Left cardiac atrium (tissue), 4 donors: Measurements from ENCODE around the gene HAO2. TPM values are rescaled to one million over a fixed set of nuclear protein-coding genes. Genes with fewer than 3 reads are reported as not detected.
A peak's percentile ranks its signal among the peaks of the same experiment; 100 is the strongest.
"Not testable (repeated sequence)": the region's sequence is repeated elsewhere in the genome, so short reads cannot be mapped to it uniquely, and the experiment has no call there.

Source experiments
- ATAC-seq, 2 donors: fragments of 200-7000 bp; cut with Tn5 transposase; one replicate each; pipeline ENCODE4 v1.9.1; 2020; ENCODE audit warnings: mild to moderate bottlenecking in 2 of 2, moderate library complexity in 2 of 2
- DNase-seq: peaks from one replicate; pipeline ENCODE4 v3.0.0-alpha.2; 2020
- intact Hi-C, 2 donors: fragments of 100-400 bp; cut with DNase I; formaldehyde crosslinking; loops; one replicate each; pipeline versions ENCODE4 v1.14.1 to v1.15.1; 2022 to 2023
- long read RNA-seq: library from polyadenylated mRNA; unstranded; transcript quantifications from one replicate; pipeline ENCODE4 v2.0.0, GENCODE V29; 2021
- total RNA-seq, 2 donors: library from RNA; stranded (reverse); fragmentation: NEBNext Ultra II Directional; extraction: Animal tissue kit (Norgen Biotek cat#: 25700); gene quantifications; one replicate each; pipeline ENCODE4 v1.2.1, GENCODE V29; 2021
- donor health status: DM: no; HTN: yes; CAD: no.
- donor health status: DM: no; HTN: yes; CAD: no; lungs with severe emphysema.
- donor health status: DM: yes; HTN: yes; CAD: no.
- donor health status: Dilated cardiomyopathy.

The HAO2 gene
- not detected for total RNA-seq
- long read RNA-seq: 0 reads

DNA sequence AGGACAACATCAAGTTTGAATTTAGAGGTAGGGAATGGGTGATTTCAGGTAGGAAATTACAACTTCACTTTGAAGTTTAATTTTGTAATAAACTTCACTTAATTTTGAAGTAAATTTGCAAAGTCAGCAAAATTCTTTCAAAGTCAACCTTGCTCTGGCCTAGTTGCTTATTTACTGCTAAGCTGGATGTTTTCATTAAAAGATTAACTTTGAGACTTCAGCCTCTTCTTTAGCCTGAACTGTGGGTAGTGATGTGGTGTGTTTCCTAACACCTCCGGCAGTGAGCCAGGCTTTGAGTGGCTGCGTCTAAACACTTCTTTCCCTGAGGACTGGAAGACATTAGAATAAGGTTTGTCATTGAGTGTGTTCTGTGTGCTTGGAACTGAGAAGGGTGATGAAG, at the start of gene HAO2:
Gene HAO2 (plus strand): TSS at position 232 of the 400 bp plus-strand sequence. CDS start 12,301 bp downstream, outside the sequence.
- intact Hi-C loops: loop anchor here in 1 of 2 donors (5.0 to 10.0 kb wide), 2 partner anchors 91 to 1144 kb away; no protein-coding TSS in a partner anchor
- ATAC-seq: no peak
- no peak for DNase-seq

DNA sequence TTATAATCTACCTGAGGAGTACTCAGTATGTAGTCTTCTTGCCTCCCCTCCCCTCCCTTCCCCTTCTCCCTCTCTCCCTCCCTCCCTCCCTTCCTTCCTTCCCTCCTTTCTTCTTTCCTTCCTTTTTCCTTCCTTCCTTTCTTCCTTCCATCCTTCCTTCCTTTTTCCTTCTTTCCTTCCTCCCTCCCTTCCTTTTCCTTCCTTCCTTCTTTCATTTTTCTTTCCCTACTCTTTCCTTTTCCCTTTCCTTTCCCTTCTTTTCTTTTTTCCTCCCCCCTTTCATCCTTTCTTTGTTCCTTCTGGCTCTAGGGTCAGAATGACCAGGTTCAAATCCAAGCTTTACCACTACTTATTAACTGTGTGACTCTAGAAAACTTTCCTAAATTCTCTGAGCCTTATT, 48.5 kb upstream of the HAO2 start:
- ATAC-seq: no peak

DNA sequence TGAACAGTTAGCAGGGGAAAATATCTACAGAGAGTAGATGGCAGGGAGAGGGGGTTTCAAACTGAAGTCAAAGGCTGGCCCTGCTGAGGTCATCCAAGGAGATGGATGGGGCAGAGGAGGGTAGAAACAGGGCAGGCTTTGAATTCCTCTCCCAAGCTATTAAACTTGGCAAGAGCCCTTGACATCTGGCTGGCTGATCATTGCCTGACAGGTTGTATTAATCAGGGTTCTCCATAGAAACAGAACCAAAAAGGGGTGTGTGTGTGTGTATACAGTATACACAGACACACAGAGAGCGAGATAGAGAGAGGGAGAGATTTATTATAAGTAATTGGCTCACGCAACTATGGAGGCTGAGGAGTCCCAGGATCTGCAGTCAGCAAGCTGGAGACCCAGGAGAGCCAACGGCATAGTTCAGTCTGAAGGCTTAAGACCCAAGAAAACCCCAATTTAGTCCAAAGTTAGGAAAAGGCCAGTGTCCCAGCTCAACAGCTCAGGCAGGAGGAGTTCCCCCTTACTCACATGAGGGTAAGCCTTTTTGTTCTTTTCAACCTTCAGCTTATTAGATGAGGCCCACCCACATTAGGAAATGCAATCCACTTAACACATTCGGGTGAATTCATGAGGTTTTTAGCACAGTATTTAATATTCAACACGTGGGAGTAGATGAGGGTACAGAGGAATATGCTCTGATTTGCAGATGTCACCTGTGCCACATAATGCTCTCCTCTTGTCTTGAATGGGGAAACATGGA, 46.7 kb upstream of the HAO2 start:
- no peak for DNase-seq
- intact Hi-C loops: no loop called here
- no peak for ATAC-seq

More for the DNA sequence above, 48.5 kb upstream of the HAO2 start:
- DNase-seq: no peak
- intact Hi-C loops: no loop called here

DNA sequence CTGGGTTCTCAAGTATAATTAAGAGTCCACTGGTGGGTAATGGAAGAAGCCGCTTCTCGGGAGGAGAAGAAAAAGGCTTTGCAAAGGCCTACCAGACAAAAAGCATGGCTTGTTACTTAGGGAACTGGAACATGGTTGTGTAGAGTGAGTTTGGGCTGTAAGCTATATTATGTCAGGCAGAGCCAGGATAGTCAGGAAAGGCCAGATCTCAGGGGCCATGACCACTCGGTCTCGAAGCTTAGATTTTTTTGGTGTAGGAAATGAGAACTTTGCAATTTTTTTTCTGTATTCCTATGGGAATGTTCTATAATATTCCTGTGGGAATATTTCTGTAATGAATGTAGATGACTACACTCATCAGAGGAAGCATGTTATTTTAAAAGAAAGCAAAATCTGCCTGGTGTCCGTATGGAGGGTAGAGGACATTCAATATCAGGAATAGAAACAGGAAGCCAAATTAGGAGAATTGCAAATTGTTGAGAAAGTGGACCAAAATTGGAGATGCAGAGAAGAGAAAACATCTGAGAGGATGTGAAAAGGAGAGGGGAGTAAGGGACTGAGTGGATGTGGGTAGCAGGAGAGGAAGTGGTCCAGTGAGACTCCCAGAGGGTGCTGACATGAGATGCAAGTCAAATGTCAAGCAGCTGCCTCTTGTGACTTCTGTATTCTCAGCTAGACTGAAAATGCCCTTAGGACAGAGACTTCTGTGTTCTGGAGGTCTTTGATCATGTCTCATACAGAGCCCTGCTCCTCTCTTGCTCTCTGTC, 45.2 kb upstream of the HAO2 start:
- intact Hi-C loops: no loop called here
- peak; percentile 12 to 52 for ATAC-seq
- no peak for DNase-seq

DNA sequence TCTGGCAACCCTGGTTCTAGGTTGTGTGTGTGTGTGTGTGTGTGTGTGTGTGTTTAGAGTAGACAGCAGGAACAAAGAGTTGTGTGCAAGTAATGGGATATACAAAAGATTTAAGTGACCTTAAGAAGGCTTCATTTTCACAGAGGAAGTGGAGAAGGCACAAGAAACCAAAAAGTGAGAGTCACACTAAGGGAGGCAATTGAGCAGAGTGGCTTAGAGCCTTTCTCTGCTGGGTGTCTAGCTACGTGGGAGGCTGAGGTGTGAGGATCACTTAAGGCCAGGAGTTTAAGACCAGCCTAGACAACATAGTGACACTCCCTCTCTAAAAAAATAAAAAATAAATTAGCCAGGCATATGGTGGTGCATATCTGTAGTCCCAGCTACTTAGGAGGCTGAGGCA, 44.4 kb upstream of the HAO2 start:
- intact Hi-C loops: no loop called here
- ATAC-seq (no peak), DNase-seq (no peak)

DNA sequence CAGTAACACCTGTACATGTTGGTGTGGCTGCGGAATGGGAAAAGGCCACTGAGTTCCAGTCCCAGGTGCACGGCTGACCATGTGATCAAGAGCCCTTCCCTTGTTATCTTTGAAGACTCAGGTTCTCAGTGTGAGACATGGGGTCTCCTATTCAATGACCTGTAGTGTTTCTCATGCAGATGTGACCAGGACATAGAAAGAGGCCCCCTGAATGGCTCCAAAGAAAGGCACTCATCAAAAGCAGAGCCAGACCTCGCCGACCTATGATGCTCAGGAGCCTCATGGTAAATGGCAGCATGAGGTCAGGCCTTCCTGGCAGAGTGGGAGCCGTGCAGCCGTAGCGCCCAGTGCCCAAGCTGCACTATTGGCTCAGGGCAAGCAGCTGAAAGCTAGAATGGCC, 42.3 kb upstream of the HAO2 start:
- ATAC-seq (no peak), DNase-seq (no peak)
- intact Hi-C loops: no loop called here

DNA sequence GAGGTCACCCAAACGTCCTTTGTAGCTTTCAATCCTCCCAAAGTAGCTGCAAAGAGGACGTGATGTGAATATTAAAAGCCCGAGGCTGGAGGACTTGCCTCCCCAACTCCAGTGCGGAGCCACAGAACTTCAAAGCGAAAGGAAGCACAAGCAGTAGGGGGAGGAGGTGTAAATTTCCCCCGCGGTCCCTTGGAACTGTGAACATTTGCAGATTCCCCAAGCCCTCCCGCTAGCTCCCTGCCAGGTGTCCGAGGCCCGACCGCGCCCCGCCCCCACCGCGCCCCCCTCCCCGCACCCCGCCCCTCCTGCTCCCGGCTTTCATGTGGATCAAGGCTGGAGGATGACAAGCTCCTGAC, 41.5 kb upstream of the HAO2 start:
- ATAC-seq: peak in 1 of 2 donors; percentile 13
- intact Hi-C loops: no loop called here
- no peak for DNase-seq

DNA sequence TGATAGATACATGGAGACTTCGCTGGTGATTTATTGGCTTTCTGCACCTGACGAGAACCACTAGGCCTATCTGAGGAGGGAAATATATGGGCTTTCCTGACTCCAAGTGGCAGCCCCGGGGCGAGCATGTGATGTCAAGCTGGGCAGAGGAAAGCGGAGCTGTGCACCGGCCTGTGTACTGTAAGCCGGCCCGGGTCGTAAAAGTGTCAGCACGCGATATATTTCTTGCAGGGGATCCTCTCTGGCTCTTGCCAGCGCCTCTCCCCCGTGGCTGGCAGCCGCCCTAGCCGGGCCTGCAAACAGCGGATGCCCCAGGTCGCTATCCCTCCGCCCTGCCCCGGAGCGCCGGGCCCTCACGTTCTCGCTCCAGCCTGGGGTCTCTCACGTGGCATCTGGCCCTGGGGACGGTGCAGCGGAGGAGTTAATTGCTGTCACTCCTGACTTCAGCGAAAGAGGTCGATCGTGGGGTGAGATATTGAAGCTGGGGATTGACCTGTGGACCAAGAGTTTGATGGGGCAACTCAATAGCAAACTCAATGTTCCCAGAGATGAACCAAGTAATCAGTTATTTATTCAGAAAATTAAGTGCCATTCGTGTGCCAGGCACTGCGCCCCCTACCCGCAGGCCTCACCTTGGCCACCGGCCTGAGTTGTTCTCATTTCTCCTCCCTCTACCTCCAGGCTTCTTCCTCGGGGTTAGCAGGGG, 41.0 kb upstream of the HAO2 start:
- DNase-seq: no peak
- peak; percentile 61 to 67 for ATAC-seq
- intact Hi-C loops: no loop called here

DNA sequence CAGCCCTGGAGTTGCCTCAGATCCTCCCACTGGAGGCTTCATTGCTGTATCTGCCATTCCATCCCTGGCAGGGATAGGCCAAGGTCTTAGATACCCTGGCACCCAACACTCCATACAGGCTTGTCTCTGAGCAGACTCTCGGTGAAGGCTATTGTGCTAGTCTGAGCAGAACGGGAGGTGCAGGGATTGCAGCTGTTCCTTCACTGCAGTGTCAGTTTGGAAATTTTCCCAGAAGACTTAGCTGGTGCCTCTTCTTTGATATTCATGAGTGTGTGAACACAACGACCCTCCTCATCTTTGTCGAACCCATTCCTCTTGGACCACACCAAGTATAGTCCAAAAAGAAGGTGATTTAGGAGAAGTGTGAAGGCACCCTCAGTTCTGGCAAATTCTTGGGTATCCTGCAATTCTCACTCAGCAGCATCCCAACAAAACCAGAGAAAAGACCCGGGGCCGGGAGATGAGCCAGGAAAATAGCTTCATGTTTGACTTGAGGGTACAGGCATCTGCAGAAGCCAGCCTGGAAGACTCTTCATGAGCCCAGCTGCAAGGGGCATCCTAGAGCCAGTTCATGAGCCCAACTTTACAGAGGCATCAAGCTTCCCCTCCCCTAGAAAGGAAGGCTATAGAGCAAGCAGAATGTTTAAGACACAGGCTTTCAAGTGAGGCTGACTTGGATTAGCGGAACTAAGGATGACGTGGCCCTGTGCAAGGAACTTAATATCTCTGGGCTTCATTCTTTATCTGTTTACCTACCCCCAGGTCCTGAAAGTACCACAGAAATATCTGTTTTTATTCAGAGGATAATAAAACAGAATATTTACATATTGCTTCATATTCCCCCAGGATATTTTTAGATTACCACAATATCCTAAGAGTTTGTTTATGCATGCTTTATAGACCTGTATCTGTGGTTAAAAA, 38.8 kb upstream of the HAO2 start:
- intact Hi-C loops: no loop called here

DNA sequence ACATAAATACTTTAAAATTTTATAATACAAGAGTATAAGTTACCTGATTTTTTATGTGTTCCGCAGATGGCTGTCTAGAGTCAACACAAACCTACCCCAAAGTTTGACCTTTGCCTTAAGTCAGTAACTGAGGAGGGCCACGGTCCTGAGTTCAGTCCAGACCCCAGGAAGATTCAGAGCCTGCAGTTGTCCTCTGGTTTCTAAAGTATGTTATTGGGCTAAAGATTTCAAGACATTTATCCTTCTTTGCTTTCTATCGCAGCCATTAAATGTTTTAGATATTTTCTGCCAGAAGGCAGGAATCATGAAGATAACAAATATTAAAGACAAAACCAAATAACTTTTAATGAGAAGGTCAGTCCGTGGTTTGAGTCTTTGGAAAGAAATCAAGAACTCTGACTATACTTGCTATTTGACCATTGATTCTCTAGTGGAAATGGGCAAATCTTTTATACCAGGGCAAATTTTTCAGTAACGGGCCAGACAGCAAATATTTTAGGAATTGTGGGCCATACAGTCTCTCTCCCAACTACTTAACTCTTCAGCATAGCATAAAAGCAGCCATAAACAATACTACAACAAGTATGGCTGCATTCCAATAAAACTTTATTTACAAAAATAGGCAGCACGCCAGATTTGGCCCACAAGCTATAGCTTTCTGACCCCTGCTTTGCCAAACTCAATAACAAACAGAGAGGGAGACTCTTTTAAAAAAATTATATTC, 38.0 kb upstream of the HAO2 start:
- intact Hi-C loops: no loop called here
- DNase-seq (no peak), ATAC-seq (no peak)

More for the DNA sequence above, 38.8 kb upstream of the HAO2 start:
- ATAC-seq (no peak), DNase-seq (no peak)

DNA sequence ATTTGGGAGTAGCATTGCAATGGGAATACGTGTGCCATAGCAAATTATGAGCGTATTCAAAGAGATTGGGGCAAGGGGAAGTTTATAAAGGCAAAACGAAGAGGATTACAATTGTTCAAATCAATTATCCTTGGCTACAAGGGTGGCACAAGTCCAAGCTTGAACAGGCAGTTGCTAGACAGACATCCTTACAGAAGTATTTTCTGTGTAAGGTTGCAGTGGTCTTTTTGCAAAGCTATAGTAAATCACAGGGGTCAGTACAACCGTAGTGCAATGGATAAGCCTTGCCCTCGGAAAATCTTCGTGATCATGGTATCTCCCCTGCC, 37.4 kb upstream of the HAO2 start:
- intact Hi-C loops: no loop called here
- ATAC-seq: no peak
- no peak for DNase-seq

DNA sequence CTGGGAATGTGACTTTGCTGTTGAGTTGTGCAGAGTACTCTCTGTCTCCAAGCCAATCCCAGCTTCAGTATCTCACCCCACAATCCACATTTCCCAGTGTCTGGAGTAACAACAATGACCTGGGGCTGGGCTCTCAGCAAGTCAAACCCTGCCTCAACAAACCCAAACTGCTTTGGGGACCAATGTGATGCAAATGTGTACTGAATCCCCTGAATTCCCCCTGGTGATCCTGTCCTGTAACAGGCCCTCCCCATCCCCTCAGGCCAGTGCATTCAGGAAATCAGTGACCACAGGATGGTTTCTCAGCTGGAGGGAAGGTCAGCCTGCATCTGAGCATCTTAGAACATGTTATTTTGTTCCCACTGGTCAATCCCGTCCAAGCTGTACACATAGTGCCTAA, 36.7 kb upstream of the HAO2 start:
- no peak for ATAC-seq
- intact Hi-C loops: no loop called here
- no peak for DNase-seq

DNA sequence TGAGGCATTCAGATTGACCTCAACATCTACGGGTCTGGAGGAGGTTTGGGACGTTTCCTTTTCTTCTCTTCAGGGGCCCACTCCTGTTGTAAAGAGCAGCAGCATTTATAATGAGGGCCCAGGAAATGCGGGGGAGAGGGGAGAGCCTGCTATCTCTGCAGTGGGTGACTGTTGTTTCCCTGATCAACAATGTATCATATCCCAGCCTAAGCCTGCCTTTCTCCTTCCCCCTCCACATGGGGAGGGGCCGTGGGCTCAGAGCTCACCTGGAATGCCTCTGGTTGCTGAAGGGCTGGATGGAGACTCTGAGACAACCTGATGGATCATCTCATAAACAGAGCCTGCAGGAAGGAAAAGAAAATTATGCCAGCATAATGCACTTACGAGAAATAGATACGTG, 36.0 kb upstream of the HAO2 start:
- intact Hi-C loops: no loop called here
- ATAC-seq: no peak
- DNase-seq: no peak

DNA sequence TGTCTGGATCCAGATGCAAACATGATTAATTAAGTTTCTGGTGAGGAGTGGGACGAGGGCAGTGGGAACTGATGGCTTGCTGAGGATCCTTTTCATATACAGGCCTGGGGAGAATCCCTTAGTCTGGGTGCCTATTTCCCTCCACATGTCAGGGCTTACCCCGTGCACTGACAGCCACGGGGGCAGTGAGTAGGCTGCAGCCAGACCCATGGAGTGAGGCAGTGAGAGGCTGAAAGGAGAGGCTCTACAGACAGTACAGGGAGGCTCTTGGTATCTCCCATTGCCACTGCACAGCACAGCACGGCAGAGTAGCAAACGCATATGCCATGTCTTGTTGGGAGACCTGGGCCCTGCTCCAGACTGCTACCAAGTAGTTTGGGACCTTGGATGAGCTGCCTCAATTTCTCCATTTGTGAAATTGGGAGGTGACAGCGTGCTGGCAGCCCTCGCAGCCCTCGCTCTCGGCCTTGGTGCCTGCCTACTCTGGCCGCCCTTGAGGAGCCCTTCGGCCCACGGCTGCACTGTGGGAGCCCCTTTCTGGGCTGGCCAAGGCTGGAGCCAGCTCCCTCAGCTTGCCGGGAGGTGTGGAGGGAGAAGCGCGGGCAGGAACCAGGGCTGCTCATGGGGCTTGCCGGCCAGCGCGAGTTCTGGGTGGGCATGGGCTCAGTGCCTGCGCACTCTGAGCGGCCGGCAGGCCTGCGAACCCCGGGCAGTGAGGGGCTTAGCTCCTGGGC, 35.3 kb upstream of the HAO2 start:
- ATAC-seq (no peak), DNase-seq (no peak)
- intact Hi-C loops: no loop called here

DNA sequence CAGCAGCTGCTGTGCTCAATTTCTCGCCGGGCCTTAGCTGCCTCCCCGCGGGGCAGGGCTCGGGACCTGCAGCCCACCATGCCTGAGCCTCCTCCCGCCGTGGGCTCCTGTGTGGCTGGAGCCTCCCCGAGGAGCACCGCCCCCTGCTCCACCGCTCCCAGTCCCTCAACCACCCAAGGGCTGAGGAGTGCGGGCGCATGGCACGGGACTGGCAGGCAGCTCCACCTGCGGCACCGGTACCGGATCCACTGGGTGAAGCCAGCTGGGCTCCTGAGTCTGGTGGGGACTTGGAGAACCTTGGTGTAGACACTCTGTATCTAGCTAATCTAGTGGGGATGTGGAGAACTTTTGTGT, 34.7 kb upstream of the HAO2 start:
- intact Hi-C loops, DNase-seq, ATAC-seq: not testable (repeated sequence)

DNA sequence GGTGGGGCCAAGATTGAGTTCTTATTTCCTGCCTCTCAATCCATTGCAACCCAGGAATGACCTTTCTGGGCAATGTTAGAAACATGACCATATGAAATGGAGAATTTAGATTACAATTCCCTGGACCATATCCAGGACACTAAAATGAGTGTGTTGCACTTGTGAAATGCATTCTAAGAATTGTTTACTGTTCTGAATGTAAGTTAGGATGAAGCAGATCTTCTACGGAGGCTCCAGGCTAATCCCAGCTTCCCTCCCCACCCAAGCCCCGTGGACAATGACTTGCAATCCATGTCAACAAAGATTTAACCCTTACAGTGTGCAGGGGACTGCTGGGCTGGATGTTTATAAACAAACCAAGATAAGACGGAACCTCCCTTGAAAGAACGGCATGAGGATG, 31.7 kb upstream of the HAO2 start:
- ATAC-seq: no peak
- DNase-seq: no peak
- intact Hi-C loops: no loop called here

DNA sequence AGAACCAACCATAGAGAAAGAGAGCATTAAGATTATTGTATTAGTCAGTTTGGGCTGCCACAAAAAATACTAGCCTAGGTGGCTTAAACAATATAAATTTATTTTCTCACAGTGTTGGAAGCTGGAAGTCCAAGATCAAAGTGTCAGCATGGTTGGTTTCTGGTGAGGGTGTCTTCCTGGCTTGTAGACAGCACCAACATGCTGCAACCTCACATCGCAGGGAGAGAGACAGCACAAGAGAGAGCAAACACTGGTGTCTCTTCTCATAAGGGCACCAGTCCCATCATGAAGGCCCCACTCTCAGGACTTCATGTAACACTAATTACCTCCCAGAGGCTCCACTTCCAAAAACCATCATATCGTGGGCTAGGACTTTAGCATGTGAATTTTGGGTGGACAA, 30.6 kb upstream of the HAO2 start:
- DNase-seq (no peak), ATAC-seq (no peak)
- intact Hi-C loops: no loop called here

DNA sequence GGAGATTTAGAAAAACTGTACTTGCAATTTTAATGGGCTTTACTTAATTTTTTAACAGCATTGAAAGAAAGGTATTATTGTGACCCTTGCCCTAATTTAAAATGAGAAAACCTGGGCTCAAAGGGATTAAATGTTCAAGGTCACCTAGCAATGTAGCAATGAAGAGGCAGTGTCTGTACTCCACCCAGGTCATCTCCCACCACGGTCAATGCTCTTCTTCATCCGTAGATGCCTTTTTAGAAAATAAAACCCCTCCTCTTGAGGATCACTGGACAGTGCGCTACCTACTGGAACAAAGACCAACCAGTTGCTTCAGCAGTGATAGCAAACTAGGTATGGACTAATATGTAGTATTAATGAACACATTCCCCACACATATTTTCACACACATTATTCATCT, 29.8 kb upstream of the HAO2 start:
- ATAC-seq: no peak
- no peak for DNase-seq
- intact Hi-C loops: no loop called here
